ENCODE data around the gene EIF4E1B. TPM values are rescaled to one million over a fixed set of nuclear protein-coding genes. Genes with fewer than 3 reads are reported as not detected.

EIF4E1B gene
- total and polyA plus RNA-seq, 4 donors: not detected

GRCh38 chr5:176601901-176602482 is 28.5 kb upstream of the EIF4E1B start:
- no peak overlapping the region for H3K27ac ChIP-seq (ENCODE audit: low read depth in 1 of 2, low read length in 2 of 2)
- H3K27me3 ChIP-seq (ENCODE audit: control insufficient read depth in 4 of 4, insufficient read depth in 4 of 4, low read length in 3 of 4): no peaks in the 10 kb centered on the region
- peaks cover 0 to 8% (median 3%) of the 10 kb centered on the region in 4 donors for H3K4me1 ChIP-seq (ENCODE audit: control insufficient read depth in 4 of 4, insufficient read depth in 4 of 4, low read length in 3 of 4)
- no peak overlapping the region for H3K4me3 ChIP-seq (ENCODE audit: low read depth in 1 of 3, low read length in 3 of 3)
- no peak overlapping the region for H3K9ac ChIP-seq (ENCODE audit: low read depth in 1 of 2, low read length in 2 of 2)
- H3K9me3 ChIP-seq (ENCODE audit: control insufficient read depth in 4 of 4, low read length in 3 of 4): no peaks in the 10 kb centered on the region
- H3K36me3 ChIP-seq (ENCODE audit: control insufficient read depth in 4 of 4, insufficient read depth in 3 of 4, low read depth in 1 of 4, low read length in 3 of 4): no peaks in the 10 kb centered on the region
- WGBS: 73% methylated on average over 12 of the region's 12 CpGs
- TF ChIP-seq GABPA (IDR thresholded peaks at IDR 0.05 in 1 of 2, conservative IDR thresholded peaks at IDR 0.05 in 1 of 2) (no peak), TAF1 (conservative IDR thresholded peaks at IDR 0.05) (no peak), ATF3 (IDR thresholded peaks at IDR 0.05) (no peak), RXRA (IDR thresholded peaks at IDR 0.05) (no peak), SP1 (IDR thresholded peaks at IDR 0.05) (no peak), HNF4G (IDR thresholded peaks at IDR 0.05) (no peak), CTCF (IDR thresholded peaks at IDR 0.05; ENCODE audit: low read depth, low read length, missing input control) (no peak), JUND (IDR thresholded peaks at IDR 0.05) (no peak)
- DNase-seq (ENCODE audit: low spot score): no peak

- 29% methylated on average over 2 of the region's 2 CpGs for WGBS
Measured at GRCh38 chr5:176603091-176603490, 27.4 kb upstream of the EIF4E1B start.

More at GRCh38 chr5:176603091-176603490, 27.4 kb upstream of the EIF4E1B start:
- no peak for TF ChIP-seq HNF4G (IDR thresholded peaks at IDR 0.05)
- TF ChIP-seq GABPA (IDR thresholded peaks at IDR 0.05 in 1 of 2, conservative IDR thresholded peaks at IDR 0.05 in 1 of 2): no peak
- TF ChIP-seq FOXA2 (IDR thresholded peaks at IDR 0.05): no peak
- TF ChIP-seq JUND (IDR thresholded peaks at IDR 0.05): no peak
- TF ChIP-seq EGR1 (IDR thresholded peaks at IDR 0.05; ENCODE audit: low read depth in 2 of 2): no peak
- TF ChIP-seq FOXA1 (IDR thresholded peaks at IDR 0.05): no peak
- TF ChIP-seq SP1 (IDR thresholded peaks at IDR 0.05): no peak
- no peak for TF ChIP-seq RAD21 (IDR thresholded peaks at IDR 0.05)
- TF ChIP-seq REST (IDR thresholded peaks at IDR 0.05): no peak
- no peak for TF ChIP-seq RXRA (IDR thresholded peaks at IDR 0.05)
- TF ChIP-seq ATF3 (IDR thresholded peaks at IDR 0.05): no peak
- TF ChIP-seq YY1 (IDR thresholded peaks at IDR 0.05): no peak
- TF ChIP-seq TAF1 (conservative IDR thresholded peaks at IDR 0.05): no peak
- TF ChIP-seq CTCF (IDR thresholded peaks at IDR 0.05; ENCODE audit: low read depth, low read length, missing input control): no peak
- no peak for TF ChIP-seq MAX (IDR thresholded peaks at IDR 0.05)
- TF ChIP-seq HNF4A (conservative IDR thresholded peaks at IDR 0.05): no peak
- TF ChIP-seq ZBTB33 (IDR thresholded peaks at IDR 0.05): no peak
- no peak for TF ChIP-seq NR2F2 (IDR thresholded peaks at IDR 0.05)
- no peak for DNase-seq (ENCODE audit: low spot score)
- Histone ChIP-seq H3K4me3 (ENCODE audit: low read depth in 1 of 3, low read length in 3 of 3) (no peak overlapping the region), H3K36me3 (ENCODE audit: control insufficient read depth in 4 of 4, insufficient read depth in 3 of 4, low read depth in 1 of 4, low read length in 3 of 4) (no peaks in the 10 kb centered on the region), H3K4me1 (ENCODE audit: control insufficient read depth in 4 of 4, insufficient read depth in 4 of 4, low read length in 3 of 4) (no peaks in the 10 kb centered on the region), H3K27me3 (ENCODE audit: control insufficient read depth in 4 of 4, insufficient read depth in 4 of 4, low read length in 3 of 4) (no peaks in the 10 kb centered on the region), H3K27ac (ENCODE audit: low read depth in 1 of 2, low read length in 2 of 2) (no peak overlapping the region), H3K9ac (ENCODE audit: low read depth in 1 of 2, low read length in 2 of 2) (no peak overlapping the region), H3K9me3 (ENCODE audit: control insufficient read depth in 4 of 4, low read length in 3 of 4) (no peaks in the 10 kb centered on the region)

Data from liver (tissue), 9 donors.